ENCODE measurements around the gene OR2AG2. TPM values are rescaled to one million over a fixed set of nuclear protein-coding genes. Genes with fewer than 3 reads are reported as not detected.
A peak's percentile ranks its signal among the peaks of the same experiment; 100 is the strongest.

OR2AG2 gene
- total and polyA plus RNA-seq, 9 of the 15 experiments (the other 6 are each of a cell fraction or from before 2014, with no cell fraction given): 0.15 to 0.91 (median 0.55) TPM

GRCh38 chr11:6812390-6813005, 40.7 kb upstream of the OR2AG2 start:
- H3K36me3 ChIP-seq (ENCODE audit: control insufficient read depth, insufficient read depth, low read length): no peaks in the 10 kb centered on the region
- H3K9me1 ChIP-seq (ENCODE audit: control insufficient read depth, insufficient read depth, low read length): no peaks in the 10 kb centered on the region
- peak; percentile 58 to 72 (median 61) for DNase-seq (ENCODE audit: extremely low read depth in 1 of 4, low spot score in 3 of 4)
- no peak overlapping the region for H3K4me2 ChIP-seq (ENCODE audit: insufficient read depth, low read length)
- H3K79me2 ChIP-seq (ENCODE audit: control insufficient read depth, insufficient read depth, low read length): no peaks in the 10 kb centered on the region
- no peak overlapping the region for H3K27ac ChIP-seq (ENCODE audit: extremely low read depth, low read depth, low read length)
- in situ Hi-C loops (cut with MboI): no loop called here
- H4K20me1 ChIP-seq (replicated peaks; ENCODE audit: control insufficient read depth, insufficient read depth, low read length): no peaks in the 10 kb centered on the region
- CTCF ChIA-PET (ENCODE audit: low intra/inter-chr PET ratio): no interaction called here
- 7% methylated on average over 6 of the region's 6 CpGs for WGBS (ENCODE audit: insufficient coverage, low coverage, missing lambda C conversion rate)
- no peaks in the 10 kb centered on the region for H3K9me3 ChIP-seq (replicated peaks; ENCODE audit: control insufficient read depth, insufficient read depth, low read depth, low read length)
- H3K27me3 ChIP-seq (ENCODE audit: control insufficient read depth in 2 of 2, insufficient read depth in 2 of 2, low read length in 2 of 2): no peaks in the 10 kb centered on the region; a peak in 1 of 5 replicates
- intact Hi-C loops (cut with micrococcal nuclease): loop anchor here (10.0 kb wide), 1 partner anchor 282 kb away; no protein-coding TSS in a partner anchor
- no TSS peak for BruUV-seq (replicated peaks)
- no peak overlapping the region for H2AFZ ChIP-seq (ENCODE audit: low read depth, low read length)
- ATAC-seq: peak; percentile 94
- H3K9ac ChIP-seq (ENCODE audit: insufficient read depth in 1 of 2, low read depth in 2 of 2, low read length in 2 of 2): no peak overlapping the region
- H3K4me1 ChIP-seq (replicated peaks in 1 of 2; ENCODE audit: control insufficient read depth in 2 of 2, insufficient read depth in 2 of 2, low read length in 2 of 2): no peaks in the 10 kb centered on the region
- FAIRE-seq: peak; percentile 95
- no peak overlapping the region for H3K4me3 ChIP-seq
- POLR2A ChIA-PET: interaction anchor here (0.6 to 1.2 kb wide), 3 partner anchors 307 to 382 kb away, joined by 3 to 4 read pairs (median 3); no protein-coding TSS in a partner anchor
- TF ChIP-seq PKNOX1 (IDR thresholded peaks at IDR 0.05): peak; percentile 39; the same call in 1 of the 2 replicates
- TF ChIP-seq SIN3B (IDR thresholded peaks at IDR 0.05; ENCODE audit: low read depth): no peak
- TF ChIP-seq BMI1 (IDR thresholded peaks at IDR 0.05; ENCODE audit: low read length): no peak
- TF ChIP-seq MEIS2 (IDR thresholded peaks at IDR 0.05; ENCODE audit: partially characterized antibody): peak; percentile 60
- TF ChIP-seq THRB (CRISPR knock-in tag; conservative IDR thresholded peaks at IDR 0.05): no peak
- no peak for TF ChIP-seq KLF6 (CRISPR knock-in tag; IDR thresholded peaks at IDR 0.05; ENCODE audit: borderline replicate concordance)
- no peak for TF ChIP-seq ZFP1 (CRISPR knock-in tag; IDR thresholded peaks at IDR 0.05)
- TF ChIP-seq HDAC6 (IDR thresholded peaks at IDR 0.05; ENCODE audit: low read depth, low read length): no peak
- no peak for TF ChIP-seq PRDM10 (IDR thresholded peaks at IDR 0.05; ENCODE audit: partially characterized antibody)
- TF ChIP-seq CHD4 (IDR thresholded peaks at IDR 0.05; ENCODE audit: insufficient read depth, insufficient replicate concordance, low read depth, low read length, poor library complexity, severe bottlenecking): no peak
- TF ChIP-seq L3MBTL2 (IDR thresholded peaks at IDR 0.05): 0 out of 2 replicates have a peak, but pooled peaks have one; percentile 24
- TF ChIP-seq MTA2 (IDR thresholded peaks at IDR 0.05; ENCODE audit: low read depth): no peak
- peak in 1 of 2 experiments; percentile 66 for TF ChIP-seq E2F6 (IDR thresholded peaks at IDR 0.05; ENCODE audit: borderline replicate concordance in 1 of 2, extremely low read depth in 1 of 2, insufficient read depth in 1 of 2, insufficient read length in 1 of 2, low read depth in 1 of 2, low read length in 1 of 2, poor library complexity in 1 of 2, severe bottlenecking in 1 of 2)
- TF ChIP-seq SMC3 (conservative IDR thresholded peaks at IDR 0.05; ENCODE audit: insufficient read depth, low read depth, low read length): peak; percentile 49; the same call in 1 of the 2 replicates

Data from K562 (cell line).